Neural cell (in vitro differentiated cells): ENCODE measurements around the gene PPM1H.

Source experiments
- EP300 ChIP-seq: fragments of 450-650 bp; conservative IDR thresholded peaks from 2 replicates; pipeline ENCODE4 v1.6.1; 2014; ENCODE audit warnings: antibody characterized with exemption, mild to moderate bottlenecking, moderate library complexity; ENCODE audit not compliant: poor library complexity, severe bottlenecking
- EZH2 ChIP-seq: fragments of 200-600, 300-800 bp; shearing (Covaris generic), sonication (generic); IDR thresholded peaks from 2 replicates; pipeline ENCODE4 v1.6.1; 2014; ENCODE audit warnings: antibody characterized with exemption, low read length, borderline replicate concordance, mild to moderate bottlenecking; ENCODE audit not compliant: insufficient read depth, poor library complexity, severe bottlenecking
- MXI1 ChIP-seq: fragments of 450-650 bp; conservative IDR thresholded peaks from 2 replicates; pipeline ENCODE4 v1.6.1; 2014; ENCODE audit warnings: antibody characterized with exemption, mild to moderate bottlenecking; ENCODE audit not compliant: poor library complexity, severe bottlenecking
- TAF1 ChIP-seq: IDR thresholded peaks from 2 replicates; pipeline ENCODE4 v1.6.1; 2012; ENCODE audit warnings: low read depth
- TF ChIP-seq, protein P1 (sequence below): fragments of 450-650 bp; IDR thresholded peaks from 2 replicates; pipeline ENCODE4 v1.5.1; 2014; ENCODE audit warnings: antibody characterized with exemption, mild to moderate bottlenecking, moderate library complexity; ENCODE audit not compliant: poor library complexity, severe bottlenecking

DNA sequence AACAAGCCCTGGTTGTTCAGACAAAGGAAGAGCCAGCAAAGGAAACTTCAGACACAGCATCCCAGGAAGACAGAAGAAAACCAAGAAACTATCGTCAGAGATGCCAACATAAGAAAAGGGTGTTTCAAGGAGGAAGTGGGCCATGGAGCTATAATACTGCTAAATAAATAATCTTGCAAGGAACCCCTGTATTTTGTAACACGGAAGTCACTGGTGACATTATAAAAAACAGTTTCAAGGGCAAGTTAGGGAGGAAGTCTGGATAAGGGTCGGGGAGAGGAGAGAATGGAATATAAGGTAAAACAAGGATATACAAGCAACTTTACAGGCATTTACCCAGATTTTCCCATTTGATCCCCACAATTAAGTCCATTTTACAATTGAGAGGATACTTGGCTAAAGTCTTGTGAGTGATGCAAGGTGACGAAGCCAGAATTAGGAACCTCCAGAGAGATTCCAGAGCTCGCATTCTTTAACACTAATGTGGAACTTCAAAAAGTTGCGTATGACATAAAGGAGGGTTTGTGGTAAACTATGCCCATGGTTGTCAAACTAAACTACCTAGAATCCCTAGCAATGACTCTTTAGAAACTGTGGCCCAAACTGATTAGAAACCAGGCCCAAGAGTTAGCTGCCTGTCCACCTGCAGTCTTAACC, 46.4 kb downstream of the PPM1H start:
- TF ChIP-seq TAF1 (no peak), EP300 (no peak), EZH2 (no peak), MXI1 (no peak)
- TF ChIP-seq, protein P1, sequence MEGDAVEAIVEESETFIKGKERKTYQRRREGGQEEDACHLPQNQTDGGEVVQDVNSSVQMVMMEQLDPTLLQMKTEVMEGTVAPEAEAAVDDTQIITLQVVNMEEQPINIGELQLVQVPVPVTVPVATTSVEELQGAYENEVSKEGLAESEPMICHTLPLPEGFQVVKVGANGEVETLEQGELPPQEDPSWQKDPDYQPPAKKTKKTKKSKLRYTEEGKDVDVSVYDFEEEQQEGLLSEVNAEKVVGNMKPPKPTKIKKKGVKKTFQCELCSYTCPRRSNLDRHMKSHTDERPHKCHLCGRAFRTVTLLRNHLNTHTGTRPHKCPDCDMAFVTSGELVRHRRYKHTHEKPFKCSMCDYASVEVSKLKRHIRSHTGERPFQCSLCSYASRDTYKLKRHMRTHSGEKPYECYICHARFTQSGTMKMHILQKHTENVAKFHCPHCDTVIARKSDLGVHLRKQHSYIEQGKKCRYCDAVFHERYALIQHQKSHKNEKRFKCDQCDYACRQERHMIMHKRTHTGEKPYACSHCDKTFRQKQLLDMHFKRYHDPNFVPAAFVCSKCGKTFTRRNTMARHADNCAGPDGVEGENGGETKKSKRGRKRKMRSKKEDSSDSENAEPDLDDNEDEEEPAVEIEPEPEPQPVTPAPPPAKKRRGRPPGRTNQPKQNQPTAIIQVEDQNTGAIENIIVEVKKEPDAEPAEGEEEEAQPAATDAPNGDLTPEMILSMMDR = no peak
